Neural cell (in vitro differentiated cells): ENCODE measurements around the gene OBSCN. TPM values are rescaled to one million over a fixed set of nuclear protein-coding genes. Genes with fewer than 3 reads are reported as not detected.
"Not testable (repeated sequence)": the region's sequence is repeated elsewhere in the genome, so short reads cannot be mapped to it uniquely, and the experiment has no call there.

Experiments
- H2AFZ ChIP-seq: fragments of 200-600, 300-800 bp; sonication (generic), shearing (Covaris generic); 2 replicates; pipeline ENCODE4 v1.6.0; 2014; ENCODE audit warnings: low read depth, mild to moderate bottlenecking, antibody characterized with exemption, low read length, moderate library complexity
- H3F3A ChIP-seq: fragments of 200-600 bp; shearing (Covaris generic); 2 replicates; pipeline ENCODE4 v1.6.1; 2016; ENCODE audit warnings: mild to moderate bottlenecking, moderate library complexity, mixed read lengths, antibody characterized with exemption, low read length; ENCODE audit not compliant: insufficient read depth, poor library complexity, severe bottlenecking
- H3K27ac ChIP-seq: fragments of 200-600, 300-800 bp; sonication (generic), shearing (Covaris generic); 2 replicates; pipeline ENCODE4 v1.5.1; 2014; ENCODE audit warnings: mild to moderate bottlenecking, low read length, moderate library complexity
- H3K27me3 ChIP-seq: fragments of 300-800, 200-600 bp; sonication (generic), shearing (Covaris generic); 2 replicates; pipeline ENCODE4 v1.6.0; 2014; ENCODE audit warnings: mild to moderate bottlenecking, low read depth, low read length, moderate library complexity; ENCODE audit not compliant: insufficient read depth
- H3K36me3 ChIP-seq: fragments of 300-800, 200-600 bp; sonication (generic), shearing (Covaris generic); 2 replicates; pipeline ENCODE4 v1.5.1; 2014; ENCODE audit warnings: mild to moderate bottlenecking, antibody characterized with exemption, low read length, moderate library complexity; ENCODE audit not compliant: insufficient read depth
- H3K4me2 ChIP-seq: fragments of 300-800, 200-600 bp; sonication (generic), shearing (Covaris generic); 2 replicates; pipeline ENCODE4 v1.6.0; 2014; ENCODE audit warnings: mild to moderate bottlenecking, low read length
- H3K4me3 ChIP-seq: fragments of 300-800, 200-600 bp; sonication (generic), shearing (Covaris generic); 2 replicates; pipeline ENCODE4 v1.5.1; 2014; ENCODE audit warnings: mild to moderate bottlenecking, low read length, moderate library complexity
- H3K79me2 ChIP-seq: fragments of 200-600 bp; shearing (Covaris generic); replicated peaks from 2 replicates; pipeline ENCODE4 v1.6.0; 2014; ENCODE audit warnings: mild to moderate bottlenecking, low read length, moderate library complexity; ENCODE audit not compliant: insufficient read depth
- H3K9ac ChIP-seq: fragments of 300-800, 200-600 bp; sonication (generic), shearing (Covaris generic); 2 replicates; pipeline ENCODE4 v1.6.1; 2016; ENCODE audit warnings: mild to moderate bottlenecking, low read length, mixed read lengths
- H3K9me2 ChIP-seq: fragments of 200-600 bp; shearing (Covaris generic); 2 replicates; pipeline ENCODE4 v1.6.1; 2016; ENCODE audit warnings: mild to moderate bottlenecking, low read length, mixed read lengths; ENCODE audit not compliant: insufficient read depth
- H3K9me3 ChIP-seq: fragments of 200-600, 300-800 bp; sonication (generic), shearing (Covaris generic); 2 replicates; pipeline ENCODE4 v1.6.1; 2016; ENCODE audit warnings: mild to moderate bottlenecking, mixed run types, low read length, moderate library complexity, mixed read lengths
- H4K20me1 ChIP-seq: fragments of 200-600 bp; shearing (Covaris generic); 2 replicates; pipeline ENCODE4 v1.6.1; 2016; ENCODE audit warnings: mild to moderate bottlenecking, mixed run types; ENCODE audit not compliant: insufficient read depth
- EP300 ChIP-seq: fragments of 450-650 bp; conservative IDR thresholded peaks from 2 replicates; pipeline ENCODE4 v1.6.1; 2014; ENCODE audit warnings: antibody characterized with exemption, mild to moderate bottlenecking, moderate library complexity; ENCODE audit not compliant: poor library complexity, severe bottlenecking
- EZH2 ChIP-seq: fragments of 200-600, 300-800 bp; shearing (Covaris generic), sonication (generic); IDR thresholded peaks from 2 replicates; pipeline ENCODE4 v1.6.1; 2014; ENCODE audit warnings: antibody characterized with exemption, low read length, borderline replicate concordance, mild to moderate bottlenecking; ENCODE audit not compliant: insufficient read depth, poor library complexity, severe bottlenecking
- MXI1 ChIP-seq: fragments of 450-650 bp; conservative IDR thresholded peaks from 2 replicates; pipeline ENCODE4 v1.6.1; 2014; ENCODE audit warnings: antibody characterized with exemption, mild to moderate bottlenecking; ENCODE audit not compliant: poor library complexity, severe bottlenecking
- POLR2AphosphoS5 ChIP-seq: IDR thresholded peaks from 2 replicates; pipeline ENCODE4 v1.6.1; 2012
- RAD21 ChIP-seq: fragments of 450-650 bp; conservative IDR thresholded peaks from 2 replicates; pipeline ENCODE4 v1.6.1; 2014; ENCODE audit warnings: antibody characterized with exemption, mild to moderate bottlenecking, moderate library complexity
- polyA plus RNA-seq: library from polyadenylated mRNA; depleted of rRNA; stranded (reverse); fragments of >200 nt; gene quantifications from 2 replicates; pipeline ENCODE4 v1.2.3, GENCODE V29; 2014
- TF ChIP-seq, protein P1 (sequence below): IDR thresholded peaks from 2 replicates; pipeline ENCODE4 v1.6.1; 2012; ENCODE audit warnings: borderline replicate concordance

Gene OBSCN
- polyA plus RNA-seq, 1 donor from 2014 or later: 7.2 TPM

GRCh38 chr1:228171221-228171891 is 36.5 kb upstream of the OBSCN start:
- Histone ChIP-seq H3K36me3 (no peaks in the 10 kb centered on the region), H3K4me2 (no peak overlapping the region), H3K9me2 (no peaks in the 10 kb centered on the region), H4K20me1 (no peaks in the 10 kb centered on the region), H3K4me3 (no peak overlapping the region), H3K9ac (no peak overlapping the region), H3K27ac (no peak overlapping the region), H3F3A (no peaks in the 10 kb centered on the region), H3K27me3 (no peaks in the 10 kb centered on the region), H3K79me2 (peaks cover 9% of the 10 kb centered on the region), H3K9me3 (no peaks in the 10 kb centered on the region), H2AFZ (no peak overlapping the region)
- TF ChIP-seq EZH2: no peak

DNA sequence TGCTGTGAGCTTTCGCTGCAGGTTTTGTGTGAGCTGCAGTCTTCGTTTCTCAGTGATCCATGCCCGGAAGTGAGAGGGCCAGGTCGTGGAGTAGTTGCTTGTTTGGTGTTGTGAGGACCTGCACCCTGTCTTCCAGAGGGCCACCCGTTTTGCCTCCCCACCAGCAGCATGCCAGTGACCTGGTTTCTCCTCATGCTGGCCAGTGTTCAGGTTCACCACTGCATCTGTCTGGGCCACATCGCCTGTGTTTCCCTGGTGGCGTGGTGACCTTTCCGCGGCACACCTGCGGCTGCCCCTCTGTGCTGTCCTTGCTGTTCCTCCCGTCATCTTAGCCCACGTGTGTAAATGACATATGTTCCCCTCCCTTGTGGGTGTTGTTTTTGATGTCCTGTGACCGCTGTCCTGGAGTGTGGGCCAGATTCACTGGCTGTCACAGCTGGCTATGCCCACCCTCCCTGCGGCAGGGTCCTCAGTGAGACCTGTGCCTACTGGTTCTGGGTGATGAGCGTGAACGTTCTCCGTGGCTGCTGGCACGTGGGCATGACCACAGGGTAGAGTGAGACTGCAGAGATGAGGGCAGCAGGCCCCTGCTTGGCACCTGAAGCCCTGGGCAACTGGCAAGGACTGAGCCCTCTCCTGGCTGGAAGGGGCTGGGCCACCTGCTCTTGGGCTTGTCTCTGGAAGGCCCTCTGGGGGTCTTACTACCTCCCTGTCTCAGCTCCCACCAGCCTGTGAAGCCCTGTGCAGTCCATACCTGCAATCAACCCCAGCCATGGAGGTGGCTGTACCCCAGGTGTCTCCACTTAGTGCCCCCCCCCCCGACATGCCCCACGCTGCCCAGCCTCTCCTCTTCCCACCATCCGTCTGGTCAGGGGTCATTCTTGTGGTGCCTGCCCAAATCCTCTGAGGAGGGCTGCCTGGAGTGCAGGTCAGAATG is 35.0 kb upstream of the OBSCN start:
- Histone ChIP-seq H3K9ac (no peak overlapping the region), H3K4me3 (no peak overlapping the region), H3K9me2 (no peaks in the 10 kb centered on the region), H4K20me1 (no peaks in the 10 kb centered on the region), H3K36me3 (no peaks in the 10 kb centered on the region), H3K79me2 (peaks cover 2% of the 10 kb centered on the region), H3K27me3 (no peaks in the 10 kb centered on the region), H3K27ac (no peak overlapping the region), H3K4me2 (no peak overlapping the region), H2AFZ (no peak overlapping the region), H3F3A (no peaks in the 10 kb centered on the region), H3K9me3 (no peaks in the 10 kb centered on the region)
- TF ChIP-seq POLR2AphosphoS5 (no peak), MXI1 (no peak), RAD21 (no peak), EP300 (no peak)
- TF ChIP-seq, protein P1, sequence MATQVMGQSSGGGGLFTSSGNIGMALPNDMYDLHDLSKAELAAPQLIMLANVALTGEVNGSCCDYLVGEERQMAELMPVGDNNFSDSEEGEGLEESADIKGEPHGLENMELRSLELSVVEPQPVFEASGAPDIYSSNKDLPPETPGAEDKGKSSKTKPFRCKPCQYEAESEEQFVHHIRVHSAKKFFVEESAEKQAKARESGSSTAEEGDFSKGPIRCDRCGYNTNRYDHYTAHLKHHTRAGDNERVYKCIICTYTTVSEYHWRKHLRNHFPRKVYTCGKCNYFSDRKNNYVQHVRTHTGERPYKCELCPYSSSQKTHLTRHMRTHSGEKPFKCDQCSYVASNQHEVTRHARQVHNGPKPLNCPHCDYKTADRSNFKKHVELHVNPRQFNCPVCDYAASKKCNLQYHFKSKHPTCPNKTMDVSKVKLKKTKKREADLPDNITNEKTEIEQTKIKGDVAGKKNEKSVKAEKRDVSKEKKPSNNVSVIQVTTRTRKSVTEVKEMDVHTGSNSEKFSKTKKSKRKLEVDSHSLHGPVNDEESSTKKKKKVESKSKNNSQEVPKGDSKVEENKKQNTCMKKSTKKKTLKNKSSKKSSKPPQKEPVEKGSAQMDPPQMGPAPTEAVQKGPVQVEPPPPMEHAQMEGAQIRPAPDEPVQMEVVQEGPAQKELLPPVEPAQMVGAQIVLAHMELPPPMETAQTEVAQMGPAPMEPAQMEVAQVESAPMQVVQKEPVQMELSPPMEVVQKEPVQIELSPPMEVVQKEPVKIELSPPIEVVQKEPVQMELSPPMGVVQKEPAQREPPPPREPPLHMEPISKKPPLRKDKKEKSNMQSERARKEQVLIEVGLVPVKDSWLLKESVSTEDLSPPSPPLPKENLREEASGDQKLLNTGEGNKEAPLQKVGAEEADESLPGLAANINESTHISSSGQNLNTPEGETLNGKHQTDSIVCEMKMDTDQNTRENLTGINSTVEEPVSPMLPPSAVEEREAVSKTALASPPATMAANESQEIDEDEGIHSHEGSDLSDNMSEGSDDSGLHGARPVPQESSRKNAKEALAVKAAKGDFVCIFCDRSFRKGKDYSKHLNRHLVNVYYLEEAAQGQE: no peak

DNA sequence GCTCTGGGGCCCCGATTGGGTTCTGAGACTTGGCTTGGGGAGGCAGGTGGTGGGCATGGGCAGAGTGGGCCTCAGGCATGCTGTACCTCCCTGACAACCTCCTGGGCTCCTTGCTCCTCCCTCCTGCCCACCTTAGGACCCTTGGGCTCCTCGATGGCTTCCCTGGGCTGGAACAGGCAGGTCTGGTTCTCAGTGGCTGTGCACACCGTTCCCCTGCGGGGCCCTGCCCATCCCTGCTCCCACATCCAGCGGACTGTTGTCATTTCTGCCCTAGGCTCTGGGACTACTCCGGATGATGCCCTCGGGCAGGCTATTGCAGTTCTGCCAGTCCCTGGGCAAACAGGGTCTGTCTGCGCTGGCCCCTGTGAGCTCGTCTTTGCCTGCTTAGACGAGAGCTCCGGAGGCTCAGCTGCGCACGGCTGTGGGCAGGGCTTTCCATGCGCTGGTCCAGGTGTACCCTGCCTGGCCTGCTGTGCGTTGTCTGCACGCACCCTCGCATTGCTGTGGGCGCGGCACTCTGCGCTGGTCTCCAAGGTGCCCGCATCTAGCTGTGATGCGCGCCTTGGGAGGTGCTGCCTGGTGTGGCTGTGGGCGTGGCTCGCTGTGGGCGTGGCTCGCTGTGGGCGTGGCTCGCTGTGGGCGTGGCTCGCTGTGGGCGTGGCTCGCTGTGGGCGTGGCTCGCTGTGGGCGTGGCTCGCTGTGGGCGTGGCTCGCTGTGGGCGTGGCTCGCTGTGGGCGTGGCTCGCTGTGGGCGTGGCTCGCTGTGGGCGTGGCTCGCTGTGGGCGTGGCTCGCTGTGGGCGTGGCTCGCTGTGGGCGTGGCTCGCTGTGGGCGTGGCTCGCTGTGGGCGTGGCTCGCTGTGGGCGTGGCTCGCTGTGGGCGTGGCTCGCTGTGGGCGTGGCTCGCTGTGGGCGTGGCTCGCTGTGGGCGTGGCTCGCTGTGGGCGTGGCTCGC is 34.0 kb upstream of the OBSCN start:
- not testable (repeated sequence) for H3K9ac ChIP-seq, H2AFZ ChIP-seq, H3K27ac ChIP-seq, H3K4me2 ChIP-seq, H3K9me3 ChIP-seq, H3K27me3 ChIP-seq, H3K9me2 ChIP-seq, H3K4me3 ChIP-seq, H3K36me3 ChIP-seq, H4K20me1 ChIP-seq, H3F3A ChIP-seq, H3K79me2 ChIP-seq
